ENCODE data around the gene SHMT1.

SHMT1 gene

DNA sequence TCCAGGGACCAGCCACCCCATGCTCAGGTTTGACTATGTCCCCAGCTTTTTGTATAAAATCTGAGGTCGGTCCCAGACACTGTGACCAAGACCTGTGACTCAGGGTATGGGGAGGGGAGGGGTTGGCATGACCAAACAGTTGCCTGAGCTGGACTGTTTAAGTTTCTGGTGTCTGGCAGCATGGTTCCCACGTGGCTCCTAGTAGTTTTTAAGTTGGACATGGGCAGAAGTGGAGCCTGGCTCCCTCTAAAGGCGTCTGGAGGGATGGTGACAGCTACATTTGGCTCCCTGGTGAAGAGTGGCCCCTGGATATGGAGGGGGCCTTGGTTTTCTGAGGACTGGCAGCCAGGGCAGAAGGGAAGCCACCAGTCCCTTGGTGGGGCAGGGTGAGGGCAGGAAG is 40.3 kb downstream of the SHMT1 start:
- Histone ChIP-seq H3K9me3 (ENCODE audit: control insufficient read depth, insufficient read depth, low read depth, low read length) (no peaks in the 10 kb centered on the region), H3K27ac (ENCODE audit: extremely low read depth, low read depth, low read length) (no peak overlapping the region), H3K4me1 (ENCODE audit: control insufficient read depth, insufficient read depth, low read length) (0 out of 2 replicates have a peak, but pooled peaks cover under 1% of the 10 kb centered on the region), H3K4me3 (ENCODE audit: low read depth, low read length) (no peak overlapping the region), H3K36me3 (ENCODE audit: control insufficient read depth in 2 of 2, insufficient read depth in 1 of 2, low read length in 2 of 2) (peaks cover 8 to 93% of the 10 kb centered on the region in 2 experiments)
- POLR2A ChIA-PET, result interaction anchor here (0.9 kb wide), 1 partner anchor 8 kb away, joined by 3 read pairs; the partner anchor contains the start of genes SMCR8 and TOP3A
- no peak for TF ChIP-seq ZSCAN5A (tag by site-specific recombination; IDR thresholded peaks at IDR 0.05)
- TF ChIP-seq ZNF416 (tag by site-specific recombination; IDR thresholded peaks at IDR 0.05), result no peak
- TF ChIP-seq, protein P1, sequence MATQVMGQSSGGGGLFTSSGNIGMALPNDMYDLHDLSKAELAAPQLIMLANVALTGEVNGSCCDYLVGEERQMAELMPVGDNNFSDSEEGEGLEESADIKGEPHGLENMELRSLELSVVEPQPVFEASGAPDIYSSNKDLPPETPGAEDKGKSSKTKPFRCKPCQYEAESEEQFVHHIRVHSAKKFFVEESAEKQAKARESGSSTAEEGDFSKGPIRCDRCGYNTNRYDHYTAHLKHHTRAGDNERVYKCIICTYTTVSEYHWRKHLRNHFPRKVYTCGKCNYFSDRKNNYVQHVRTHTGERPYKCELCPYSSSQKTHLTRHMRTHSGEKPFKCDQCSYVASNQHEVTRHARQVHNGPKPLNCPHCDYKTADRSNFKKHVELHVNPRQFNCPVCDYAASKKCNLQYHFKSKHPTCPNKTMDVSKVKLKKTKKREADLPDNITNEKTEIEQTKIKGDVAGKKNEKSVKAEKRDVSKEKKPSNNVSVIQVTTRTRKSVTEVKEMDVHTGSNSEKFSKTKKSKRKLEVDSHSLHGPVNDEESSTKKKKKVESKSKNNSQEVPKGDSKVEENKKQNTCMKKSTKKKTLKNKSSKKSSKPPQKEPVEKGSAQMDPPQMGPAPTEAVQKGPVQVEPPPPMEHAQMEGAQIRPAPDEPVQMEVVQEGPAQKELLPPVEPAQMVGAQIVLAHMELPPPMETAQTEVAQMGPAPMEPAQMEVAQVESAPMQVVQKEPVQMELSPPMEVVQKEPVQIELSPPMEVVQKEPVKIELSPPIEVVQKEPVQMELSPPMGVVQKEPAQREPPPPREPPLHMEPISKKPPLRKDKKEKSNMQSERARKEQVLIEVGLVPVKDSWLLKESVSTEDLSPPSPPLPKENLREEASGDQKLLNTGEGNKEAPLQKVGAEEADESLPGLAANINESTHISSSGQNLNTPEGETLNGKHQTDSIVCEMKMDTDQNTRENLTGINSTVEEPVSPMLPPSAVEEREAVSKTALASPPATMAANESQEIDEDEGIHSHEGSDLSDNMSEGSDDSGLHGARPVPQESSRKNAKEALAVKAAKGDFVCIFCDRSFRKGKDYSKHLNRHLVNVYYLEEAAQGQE (tag by site-specific recombination; IDR thresholded peaks at IDR 0.05), result no peak
- no peak for TF ChIP-seq OVOL3 (tag by site-specific recombination; IDR thresholded peaks at IDR 0.05)
- no peak for TF ChIP-seq ZNF600 (tag by site-specific recombination; IDR thresholded peaks at IDR 0.05)
- CTCF ChIA-PET, result interaction anchor here (0.7 to 1.0 kb wide), 2 partner anchors 10 to 74 kb away, joined by 3 to 4 read pairs; no protein-coding TSS in a partner anchor

DNA sequence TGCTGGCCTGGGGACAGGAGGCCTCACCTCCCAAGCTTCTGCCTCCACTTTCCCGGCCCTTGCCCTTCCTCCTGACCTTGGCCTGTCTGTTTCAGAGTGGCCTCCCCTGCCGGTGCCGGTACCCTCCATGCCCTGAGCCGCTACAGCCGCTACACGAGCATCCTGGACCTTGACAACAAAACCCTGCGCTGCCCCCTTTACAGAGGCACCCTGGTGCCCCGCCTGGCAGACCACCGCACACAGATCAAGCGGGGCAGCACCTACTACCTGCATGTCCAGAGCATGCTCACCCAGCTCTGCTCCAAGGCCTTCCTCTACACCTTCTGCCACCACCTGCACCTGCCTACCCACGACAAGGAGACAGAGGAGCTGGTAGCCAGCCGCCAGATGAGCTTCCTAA is 40.8 kb downstream of the SHMT1 start:
- POLR2A ChIA-PET, result interaction anchor here (0.9 kb wide), 1 partner anchor 8 kb away, joined by 3 read pairs; the partner anchor contains the start of genes SMCR8 and TOP3A
- CTCF ChIA-PET, result interaction anchor here (0.7 to 1.0 kb wide), 2 partner anchors 11 to 74 kb away, joined by 3 to 4 read pairs; no protein-coding TSS in a partner anchor

GRCh38 chr17:18321309-18321708 is 42.0 kb downstream of the SHMT1 start:
- Histone ChIP-seq H3K4me3 (ENCODE audit: low read depth, low read length) (no peak overlapping the region), H3K9me3 (ENCODE audit: control insufficient read depth, insufficient read depth, low read depth, low read length) (no peaks in the 10 kb centered on the region), H3K36me3 (ENCODE audit: control insufficient read depth in 2 of 2, insufficient read depth in 1 of 2, low read length in 2 of 2) (peaks cover 5 to 94% of the 10 kb centered on the region in 2 experiments), H3K4me1 (ENCODE audit: control insufficient read depth, insufficient read depth, low read length) (0 out of 2 replicates have a peak, but pooled peaks cover 4% of the 10 kb centered on the region), H3K27ac (ENCODE audit: extremely low read depth, low read depth, low read length) (no peak overlapping the region)
- ChIA-PET CTCF (interaction anchor here (0.7 to 1.6 kb wide), 6 partner anchors 11 to 129 kb away, joined by 3 to 8 read pairs (median 4); partner anchors contain the start of gene SHMT1), POLR2A (interaction anchor here (0.8 kb wide), 1 partner anchor 9 kb away, joined by 4 read pairs; no protein-coding TSS in a partner anchor)
- TF ChIP-seq ZBTB20 (tag by site-specific recombination; IDR thresholded peaks at IDR 0.05), result no peak
- no peak for TF ChIP-seq ZNF626 (tag by site-specific recombination; IDR thresholded peaks at IDR 0.05)
- no peak for TF ChIP-seq BCL6B (tag by site-specific recombination; IDR thresholded peaks at IDR 0.05)

More for the DNA sequence above, 40.8 kb downstream of the SHMT1 start:
- TF ChIP-seq OVOL3 (tag by site-specific recombination; IDR thresholded peaks at IDR 0.05) (no peak), HOXC10 (CRISPR knock-in tag; IDR thresholded peaks at IDR 0.05) (no peak), ZNF202 (tag by site-specific recombination; IDR thresholded peaks at IDR 0.05; ENCODE audit: borderline replicate concordance) (no peak), ZNF701 (tag by site-specific recombination; IDR thresholded peaks at IDR 0.05) (no peak)
- Histone ChIP-seq H3K4me3 (ENCODE audit: low read depth, low read length) (no peak overlapping the region), H3K9me3 (ENCODE audit: control insufficient read depth, insufficient read depth, low read depth, low read length) (no peaks in the 10 kb centered on the region), H3K27ac (ENCODE audit: extremely low read depth, low read depth, low read length) (no peak overlapping the region), H3K36me3 (ENCODE audit: control insufficient read depth in 2 of 2, insufficient read depth in 1 of 2, low read length in 2 of 2) (peaks cover 8 to 94% of the 10 kb centered on the region in 2 experiments), H3K4me1 (ENCODE audit: control insufficient read depth, insufficient read depth, low read length) (0 out of 2 replicates have a peak, but pooled peaks cover 4% of the 10 kb centered on the region)

Measured in HEK293 (cell line).